DMS153 treated with DMSO at 0.1 percent for 48 hours (cell line): ENCODE measurements around the gene AMN.

Experiments
- DNase-seq: peaks from one replicate; lab custom pipeline; 2025; ENCODE audit not compliant: unreplicated experiment; lab: John Stamatoyannopoulos, UW

The AMN gene

DNA sequence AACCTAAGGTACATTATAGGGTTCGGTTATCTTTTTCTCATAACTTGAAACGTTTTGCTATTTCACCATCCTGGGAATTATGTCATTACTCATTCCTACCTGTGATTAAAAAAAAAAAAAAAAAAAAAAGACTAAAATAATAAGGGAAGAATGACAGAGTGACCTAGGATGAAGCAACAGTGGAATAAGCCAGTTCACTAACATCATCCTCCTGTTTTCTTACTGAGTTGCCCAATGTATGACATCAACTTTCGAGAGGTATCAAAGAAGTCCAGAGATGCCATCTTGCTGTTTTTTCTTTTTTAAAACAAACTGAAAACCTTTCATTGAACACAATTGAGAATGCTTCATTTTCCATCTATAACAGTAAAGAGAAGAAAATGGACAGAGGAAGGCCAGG is 42.8 kb downstream of the AMN start:
- DNase-seq = no peak

DNA sequence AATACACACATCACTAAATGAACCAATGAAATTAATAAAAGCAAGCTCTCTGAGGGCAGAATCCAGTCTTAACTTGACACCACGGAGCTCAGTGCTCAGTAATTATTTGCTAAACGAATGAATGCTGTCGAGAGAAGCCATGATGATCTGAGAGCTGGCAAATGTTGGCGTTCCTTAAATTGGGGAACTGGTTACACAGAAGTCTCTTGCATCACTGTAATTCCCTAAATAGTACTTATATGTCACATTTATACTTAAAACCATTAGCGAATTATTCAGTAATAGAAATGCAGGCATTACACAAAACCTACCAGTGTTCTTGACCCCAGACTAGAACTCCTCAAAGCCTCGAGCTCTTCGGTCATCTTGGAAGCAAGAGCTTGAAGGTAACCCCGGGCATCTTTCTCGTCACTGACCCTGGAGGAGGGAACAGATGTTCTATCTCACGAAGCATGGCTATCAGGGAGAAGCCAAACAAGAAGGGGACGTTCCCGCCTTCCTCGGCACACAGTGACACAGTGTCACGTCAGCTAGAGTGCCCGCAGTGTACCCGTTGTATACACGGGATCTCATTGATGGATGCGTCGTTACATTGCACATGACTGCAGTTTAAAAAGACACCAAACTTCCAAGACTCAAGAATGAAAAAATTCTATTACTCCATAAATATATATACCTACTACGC is 43.6 kb downstream of the AMN start:
- no peak for DNase-seq

- DNase-seq = no peak
Measured at GRCh38 chr14:102966681-102967505, 44.4 kb downstream of the AMN start.

DNA sequence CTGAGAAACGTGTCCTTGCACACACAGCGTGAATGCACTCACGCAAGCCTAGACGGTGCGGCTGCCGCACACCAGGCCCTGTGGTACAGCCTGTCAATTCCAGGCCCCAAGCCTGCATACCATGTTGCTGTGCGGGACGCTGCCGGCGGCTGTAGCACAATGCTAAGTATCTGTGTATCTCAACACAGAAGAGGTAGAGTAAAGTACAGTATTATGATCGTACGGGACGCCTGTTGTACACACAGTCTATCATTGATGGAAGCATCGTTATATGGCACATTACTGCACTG is 45.0 kb downstream of the AMN start:
- no peak for DNase-seq

DNA sequence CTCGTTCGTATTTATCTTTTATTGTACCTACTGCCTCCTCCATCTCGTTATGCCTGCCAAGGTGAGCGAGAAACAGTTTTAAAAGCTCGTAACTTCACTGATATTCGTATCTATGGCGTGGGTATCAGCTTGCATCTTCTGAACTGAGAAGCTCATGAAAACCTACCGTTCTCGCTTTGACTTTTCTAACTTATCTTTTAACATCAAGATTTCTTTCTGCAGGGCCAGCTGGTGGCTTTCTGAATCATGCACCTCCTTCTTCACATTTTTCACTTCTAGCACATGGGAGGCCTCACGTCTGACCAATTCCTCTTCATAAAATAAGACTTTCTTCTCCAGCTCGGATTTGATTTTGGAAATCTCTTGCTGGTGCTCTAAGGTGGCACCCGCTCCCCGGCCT is 45.8 kb downstream of the AMN start:
- no peak for DNase-seq

DNA sequence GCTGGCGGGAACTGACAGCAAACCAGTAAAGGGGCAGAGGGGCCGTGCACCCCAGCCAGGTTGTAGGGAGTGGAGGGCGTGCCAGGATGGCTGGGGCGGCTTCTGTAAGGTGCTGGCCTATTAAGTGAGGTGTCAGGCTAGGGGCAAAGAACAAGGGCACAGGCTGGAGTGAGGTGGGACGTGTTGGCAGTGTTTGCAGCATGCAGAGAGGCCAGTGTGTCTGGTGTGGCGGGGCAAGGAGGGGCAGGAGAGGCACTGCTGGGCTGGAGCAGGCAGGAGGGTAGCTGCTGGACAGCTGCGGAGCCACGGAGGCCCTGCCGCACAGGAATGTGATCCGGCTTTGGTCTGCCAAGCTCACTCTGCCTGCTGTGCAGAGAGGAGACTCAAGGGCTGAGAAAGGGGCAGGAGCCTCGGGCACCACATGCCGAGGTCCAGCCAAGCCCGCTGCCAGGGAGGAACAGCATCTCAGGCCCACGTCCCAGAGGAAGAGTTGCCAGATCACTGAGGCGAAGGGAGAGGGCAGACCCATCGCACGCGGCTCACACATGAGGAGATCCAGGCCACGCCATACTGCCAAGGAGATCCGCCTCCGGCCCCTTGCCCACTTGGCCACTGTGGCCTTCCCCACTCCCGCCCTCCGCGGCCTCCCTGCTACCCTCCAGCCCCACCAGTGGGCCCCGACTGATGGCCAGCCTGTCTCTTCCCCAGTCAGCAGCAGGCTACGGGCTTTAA is 46.8 kb downstream of the AMN start:
- no peak for DNase-seq

GRCh38 chr14:102969901-102970300 is 47.4 kb downstream of the AMN start:
- DNase-seq = no peak

DNA sequence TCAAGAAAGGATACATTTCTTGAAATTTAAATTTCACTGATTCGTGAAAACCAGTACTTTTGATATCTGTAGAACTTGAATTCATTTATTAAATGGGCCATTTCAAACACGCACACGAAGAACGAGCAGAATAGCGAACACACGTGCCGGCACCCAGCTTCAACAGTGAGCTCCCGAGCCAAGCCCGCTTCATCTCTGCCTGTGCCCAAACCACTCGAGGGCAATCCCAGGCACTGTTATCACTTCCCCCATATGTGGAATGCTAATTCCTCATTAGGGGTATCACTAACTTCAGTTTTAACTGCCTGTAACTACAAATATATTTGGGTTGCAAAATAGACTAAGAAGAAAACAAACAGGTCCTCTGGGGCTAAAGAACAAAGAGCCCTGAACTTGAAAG is 48.0 kb downstream of the AMN start:
- DNase-seq = no peak

DNA sequence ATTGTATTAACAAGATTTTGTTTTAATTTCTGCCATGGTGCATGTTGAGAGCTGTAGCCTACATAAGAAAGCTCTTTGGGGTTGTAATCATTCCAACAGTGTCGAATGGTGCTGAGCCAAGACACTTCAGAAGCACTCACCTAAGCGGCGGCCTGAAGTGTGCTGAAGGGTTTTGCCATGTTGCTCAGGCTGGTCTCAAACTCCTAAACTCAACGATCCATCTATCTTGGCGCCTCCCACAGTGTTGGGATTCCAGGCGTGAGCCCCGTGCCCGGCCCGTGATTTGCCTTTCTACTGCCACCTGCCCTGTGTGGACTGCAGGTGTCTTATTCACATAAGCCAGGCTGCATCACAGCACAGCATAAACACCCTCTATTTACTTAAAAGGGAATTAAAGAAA is 48.9 kb downstream of the AMN start:
- DNase-seq = no peak

DNA sequence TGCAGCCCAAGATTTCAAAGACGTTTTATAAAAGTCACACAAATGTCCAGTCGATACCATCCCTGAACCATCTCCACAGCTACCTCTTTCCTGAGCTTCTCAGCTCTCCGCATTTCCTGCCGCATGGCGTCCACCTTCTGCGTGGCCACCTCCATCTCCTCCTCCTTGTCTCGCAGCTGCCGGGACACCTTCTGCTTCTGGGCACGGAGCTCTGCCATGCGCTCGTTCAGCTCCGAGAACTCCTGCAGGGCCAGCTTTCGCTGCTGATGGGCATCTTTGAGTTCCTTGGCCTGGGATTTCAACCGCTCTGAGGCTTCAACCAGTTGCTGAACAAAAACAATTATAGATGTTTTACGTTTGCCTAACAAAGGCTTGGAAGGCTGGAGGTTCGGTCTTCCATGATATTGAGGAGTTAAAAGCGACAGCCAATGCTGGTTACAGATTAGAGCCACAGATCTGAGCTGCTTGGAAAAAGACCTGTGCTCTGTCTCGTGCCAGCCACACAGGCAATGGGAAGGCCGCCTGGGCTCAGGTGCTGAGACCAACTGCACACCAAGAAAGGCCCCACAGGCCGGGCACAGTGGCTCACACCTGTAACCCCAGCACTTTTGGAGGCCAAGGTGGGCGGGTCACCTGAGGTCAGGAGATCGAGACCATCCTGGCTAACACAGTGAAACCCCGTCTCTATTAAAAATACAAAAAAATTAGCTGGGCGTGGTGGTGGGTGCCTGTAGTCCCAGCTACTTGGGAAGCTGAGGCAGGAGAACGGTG is 49.6 kb downstream of the AMN start:
- no peak for DNase-seq

GRCh38 chr14:102973706-102974285 is 51.3 kb downstream of the AMN start:
- DNase-seq = no peak

DNA sequence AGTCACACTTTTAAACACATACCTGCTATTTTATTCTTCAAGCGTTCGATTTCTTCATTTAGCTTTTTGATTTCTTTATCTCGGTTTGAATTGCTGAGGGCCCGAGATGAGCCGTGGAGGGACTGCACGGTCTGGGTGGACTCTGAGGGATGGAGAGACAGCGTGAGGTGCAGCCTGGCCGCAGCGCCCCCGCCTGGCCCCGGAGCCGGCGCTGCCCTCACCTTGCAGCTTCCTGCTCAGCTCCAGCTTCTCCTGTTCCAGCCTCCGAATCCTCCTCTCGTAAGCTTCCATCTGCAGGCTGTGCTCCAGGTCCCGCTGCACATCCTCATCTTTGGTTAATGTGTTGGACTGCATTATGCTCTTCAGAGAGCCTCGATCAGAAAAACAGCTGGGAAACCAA is 53.2 kb downstream of the AMN start:
- DNase-seq = no peak

- no peak for DNase-seq
Measured at GRCh38 chr14:102977475-102977874, 55.0 kb downstream of the AMN start.

DNA sequence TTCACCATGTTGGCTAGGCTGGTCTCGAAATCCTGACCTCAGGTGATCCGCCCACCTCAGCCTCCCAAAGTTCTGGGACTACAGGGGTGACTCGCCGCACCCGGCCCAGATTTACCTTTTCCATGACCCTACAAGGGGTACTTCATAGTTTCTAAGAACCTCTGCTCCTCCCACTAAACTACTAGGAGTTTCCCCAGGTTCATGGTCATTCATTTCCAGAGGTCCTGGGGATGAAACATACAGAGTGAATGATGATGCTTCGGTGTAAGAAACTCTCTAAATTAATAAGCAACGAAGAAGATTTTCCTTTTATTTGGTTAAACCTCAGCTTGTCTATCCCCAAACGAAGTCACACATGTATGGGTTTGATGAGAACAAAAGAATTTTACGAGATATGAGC is 56.9 kb downstream of the AMN start:
- DNase-seq = no peak

DNA sequence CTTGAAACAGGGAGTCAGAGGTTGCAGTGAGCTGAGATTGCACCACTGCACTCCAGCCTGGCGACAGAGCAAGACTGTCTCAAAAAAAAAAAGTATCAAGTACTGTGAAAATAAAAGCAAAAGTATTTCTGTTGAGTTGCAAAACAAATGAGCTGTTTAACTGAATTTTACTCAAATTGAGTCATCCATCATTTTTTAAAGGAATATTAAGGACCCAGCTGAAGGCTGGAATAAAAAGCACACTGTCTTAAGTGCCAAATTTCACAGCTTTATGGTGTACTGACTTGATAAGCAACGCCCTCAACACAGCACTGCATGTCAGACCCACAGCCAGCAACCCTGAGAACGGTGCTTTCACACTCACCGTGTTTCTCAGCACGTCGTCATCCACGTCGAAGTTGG is 57.9 kb downstream of the AMN start:
- no peak for DNase-seq
